Measurements from ENCODE around the gene ATOSA.
A peak's percentile ranks its signal among the peaks of the same experiment; 100 is the strongest.

Gene ATOSA

DNA sequence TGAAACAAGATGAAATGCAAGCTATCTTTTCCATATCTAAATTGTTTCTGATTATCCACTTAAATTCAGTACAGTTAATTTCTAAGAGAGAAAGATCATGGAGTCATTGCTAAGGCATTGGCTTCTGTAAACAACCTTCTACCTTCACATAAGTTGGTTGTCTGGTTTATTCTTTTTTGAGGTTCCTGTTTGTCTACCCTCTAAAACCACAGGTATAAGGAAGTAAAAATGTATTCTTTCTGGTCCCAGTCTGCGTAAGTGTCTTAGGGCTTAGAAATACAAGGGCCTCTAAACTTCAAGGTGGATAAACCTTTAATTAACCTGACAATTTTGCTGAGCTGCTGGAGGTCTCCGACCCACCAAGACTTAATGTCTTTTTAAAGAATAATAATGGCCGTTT lies 3.6 kb upstream of the ATOSA start:
- TF ChIP-seq, protein P1, sequence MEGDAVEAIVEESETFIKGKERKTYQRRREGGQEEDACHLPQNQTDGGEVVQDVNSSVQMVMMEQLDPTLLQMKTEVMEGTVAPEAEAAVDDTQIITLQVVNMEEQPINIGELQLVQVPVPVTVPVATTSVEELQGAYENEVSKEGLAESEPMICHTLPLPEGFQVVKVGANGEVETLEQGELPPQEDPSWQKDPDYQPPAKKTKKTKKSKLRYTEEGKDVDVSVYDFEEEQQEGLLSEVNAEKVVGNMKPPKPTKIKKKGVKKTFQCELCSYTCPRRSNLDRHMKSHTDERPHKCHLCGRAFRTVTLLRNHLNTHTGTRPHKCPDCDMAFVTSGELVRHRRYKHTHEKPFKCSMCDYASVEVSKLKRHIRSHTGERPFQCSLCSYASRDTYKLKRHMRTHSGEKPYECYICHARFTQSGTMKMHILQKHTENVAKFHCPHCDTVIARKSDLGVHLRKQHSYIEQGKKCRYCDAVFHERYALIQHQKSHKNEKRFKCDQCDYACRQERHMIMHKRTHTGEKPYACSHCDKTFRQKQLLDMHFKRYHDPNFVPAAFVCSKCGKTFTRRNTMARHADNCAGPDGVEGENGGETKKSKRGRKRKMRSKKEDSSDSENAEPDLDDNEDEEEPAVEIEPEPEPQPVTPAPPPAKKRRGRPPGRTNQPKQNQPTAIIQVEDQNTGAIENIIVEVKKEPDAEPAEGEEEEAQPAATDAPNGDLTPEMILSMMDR (IDR thresholded peaks at IDR 0.05; ENCODE audit: low read depth, low read length), result no peak
- no peak for DNase-seq (ENCODE audit: extremely low read depth, low read depth)

DNA sequence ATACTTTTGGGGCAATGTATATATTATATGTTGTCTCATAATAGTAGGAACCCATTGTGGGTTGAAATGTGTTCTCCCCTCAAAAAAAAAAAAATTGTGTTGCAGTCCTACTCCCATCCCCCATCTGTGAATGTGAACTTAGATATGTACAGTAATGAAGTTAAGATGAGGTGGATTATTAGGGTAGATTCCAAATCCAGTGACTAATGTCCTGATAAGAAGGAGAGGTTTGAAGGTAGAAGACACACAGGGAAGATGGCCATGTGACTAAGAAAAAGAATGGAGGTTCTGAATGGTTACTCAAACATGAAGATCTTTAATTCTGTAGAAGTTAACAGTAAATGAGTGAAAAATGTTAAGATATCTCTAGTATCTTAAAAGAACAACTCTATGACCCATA lies 3.0 kb upstream of the ATOSA start:
- no peak for DNase-seq (ENCODE audit: extremely low read depth, low read depth)
- TF ChIP-seq, protein P1 (IDR thresholded peaks at IDR 0.05; ENCODE audit: low read depth, low read length), result no peak

DNA sequence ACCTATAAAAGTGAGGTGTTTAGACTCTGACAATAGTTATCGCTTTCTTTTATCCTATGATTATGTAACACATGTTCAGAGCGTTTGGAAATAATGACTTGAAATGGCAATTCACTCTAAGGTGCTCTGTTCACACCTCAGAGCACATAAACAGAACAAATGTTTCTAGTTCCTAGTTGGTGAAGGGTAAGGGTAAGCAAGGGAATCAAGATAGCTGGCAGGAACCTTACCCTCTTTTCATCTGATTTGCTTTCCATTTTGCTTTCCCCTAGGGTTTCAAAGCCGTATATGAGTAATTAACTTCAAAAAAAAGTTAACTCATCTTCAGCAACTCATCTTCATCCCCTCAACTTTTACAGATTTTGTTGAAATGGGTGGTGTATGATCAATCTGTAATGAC lies 2.3 kb upstream of the ATOSA start:
- no peak for DNase-seq (ENCODE audit: extremely low read depth, low read depth)
- TF ChIP-seq, protein P1 (IDR thresholded peaks at IDR 0.05; ENCODE audit: low read depth, low read length), result no peak

DNA sequence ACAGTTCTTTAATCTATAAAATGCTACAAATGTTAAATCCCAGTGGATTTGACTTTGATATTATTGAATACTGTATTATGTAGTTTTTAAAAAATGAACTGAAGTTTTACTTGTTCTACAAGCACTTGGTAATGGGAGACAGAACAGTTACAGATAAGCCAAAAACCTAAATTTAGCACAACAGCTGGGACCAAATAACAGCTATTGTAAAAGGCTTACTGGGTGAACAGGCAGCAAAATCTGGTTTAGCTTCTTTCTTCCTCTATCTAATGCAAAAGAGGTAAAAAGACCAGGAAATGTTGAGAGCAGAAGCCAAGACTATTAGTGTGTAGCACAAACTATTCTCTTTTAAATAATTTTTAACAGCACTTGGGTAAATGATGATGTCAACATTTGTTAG lies 1.6 kb upstream of the ATOSA start:
- DNase-seq (ENCODE audit: extremely low read depth, low read depth), result no peak
- TF ChIP-seq, protein P1 (IDR thresholded peaks at IDR 0.05; ENCODE audit: low read depth, low read length), result no peak

DNA sequence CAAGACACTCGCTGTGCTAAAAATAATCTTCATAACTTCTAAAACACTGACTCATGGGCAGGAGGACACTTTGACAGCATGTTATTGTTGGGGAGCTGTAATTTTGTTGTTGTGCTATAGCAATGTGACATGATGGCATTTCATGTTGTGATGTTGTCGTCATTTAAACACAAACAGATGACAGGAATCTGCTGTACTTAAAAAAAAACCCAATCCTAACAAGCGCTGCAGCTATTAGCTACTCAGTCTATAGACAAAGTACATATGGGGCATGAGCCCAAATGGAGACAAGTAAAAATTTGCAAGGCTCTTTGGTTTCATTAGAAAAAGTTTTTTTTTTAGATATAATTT lies 828 bp upstream of the ATOSA start:
- no peak for DNase-seq (ENCODE audit: extremely low read depth, low read depth)
- TF ChIP-seq, protein P1 (IDR thresholded peaks at IDR 0.05; ENCODE audit: low read depth, low read length), result no peak

DNA sequence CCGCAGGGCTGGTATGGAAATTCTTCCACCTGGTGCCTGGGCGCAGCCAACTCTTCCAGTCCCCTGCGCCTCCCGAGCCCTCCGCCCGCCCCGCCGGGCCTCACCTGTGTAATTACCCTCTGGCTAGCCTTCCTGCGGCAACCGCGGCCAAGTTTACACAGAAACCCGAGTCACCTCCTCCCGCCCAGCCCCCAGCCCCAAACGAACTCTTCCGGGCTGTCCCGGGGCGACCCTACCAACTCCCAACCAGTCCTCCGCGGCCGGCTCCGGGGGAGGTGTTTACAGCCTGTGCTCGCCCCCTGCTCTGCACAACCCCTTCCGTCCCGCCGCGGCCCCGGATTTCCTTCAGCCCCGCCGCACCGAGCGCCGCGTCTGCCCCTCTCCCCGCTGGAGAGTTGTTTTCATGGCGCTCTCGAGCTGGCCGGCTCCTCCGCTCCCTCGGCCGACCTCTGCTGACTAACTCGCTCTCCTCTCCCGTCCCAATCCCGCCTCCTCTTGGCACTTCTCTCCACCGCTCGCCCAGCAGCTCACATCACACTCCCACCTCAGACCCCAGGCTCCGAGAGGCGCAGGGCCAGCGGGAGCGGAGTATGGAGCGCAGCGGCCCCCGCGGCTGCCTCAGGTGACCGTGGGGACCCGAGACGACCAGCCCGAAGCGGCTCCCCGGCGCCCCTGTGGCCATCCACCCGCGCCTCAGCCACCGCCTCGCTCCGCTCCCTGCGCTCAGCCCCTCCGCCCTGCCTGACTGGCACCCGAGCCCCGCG lies 538 bp downstream of the ATOSA start:
- TF ChIP-seq, protein P1 (IDR thresholded peaks at IDR 0.05; ENCODE audit: low read depth, low read length), result no peak
- no peak for DNase-seq (ENCODE audit: extremely low read depth, low read depth)

DNA sequence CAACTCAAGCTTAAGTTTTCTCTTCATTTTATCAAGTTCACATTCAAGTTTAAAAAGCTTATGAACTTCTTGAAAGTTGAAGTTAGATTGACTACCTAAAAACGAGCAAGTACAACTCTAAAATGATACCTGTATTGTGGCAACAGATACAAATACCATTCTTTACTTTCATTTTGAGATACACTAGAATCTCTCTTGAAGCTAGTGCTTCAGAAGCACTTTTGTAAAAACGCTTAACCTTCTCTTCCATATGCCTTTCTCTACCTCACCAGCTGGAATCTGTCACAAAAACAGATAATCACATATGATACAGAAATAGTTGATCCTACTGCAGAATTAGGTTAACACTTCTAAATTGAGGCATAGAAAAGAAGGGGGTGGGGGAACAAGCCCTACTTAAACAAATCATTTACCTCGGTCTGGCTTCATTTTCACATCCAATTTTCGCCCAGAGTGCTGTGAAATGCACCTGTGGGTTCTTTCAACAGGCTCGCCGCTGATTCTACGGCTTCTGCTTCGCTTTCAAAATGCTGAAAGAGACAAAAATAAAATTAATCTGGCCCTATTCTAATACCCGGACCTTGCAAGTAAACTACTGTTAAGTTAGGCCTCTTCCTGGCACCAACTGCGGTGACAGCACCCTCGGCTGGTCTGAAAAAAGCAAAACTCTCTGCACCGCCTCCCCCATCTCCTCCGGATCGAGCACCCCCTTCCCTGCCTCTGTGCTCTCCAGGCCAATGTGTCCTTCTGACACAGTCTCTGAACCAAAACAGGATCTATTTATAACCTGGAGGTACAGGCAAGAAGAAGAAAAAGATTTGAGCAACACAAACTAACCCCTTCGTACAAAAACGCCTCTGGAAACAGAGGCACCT lies 1.4 kb downstream of the ATOSA start:
- no peak for DNase-seq (ENCODE audit: extremely low read depth, low read depth)

More for the DNA sequence above, 1.4 kb downstream of the ATOSA start:
- TF ChIP-seq, protein P1 (IDR thresholded peaks at IDR 0.05; ENCODE audit: low read depth, low read length), result peak; percentile 24
